Right ventricle myocardium superior (tissue), 1 donor: ENCODE measurements around the gene CNPY1. TPM values are rescaled to one million over a fixed set of nuclear protein-coding genes. Genes with fewer than 3 reads are reported as not detected.

Source experiments
- ATAC-seq: fragments of 200-7000 bp; cut with Tn5 transposase; one replicate; pipeline ENCODE4 v1.9.1; 2020; ENCODE audit warnings: mild to moderate bottlenecking; ENCODE audit not compliant: poor library complexity
- DNase-seq: peaks from one replicate; pipeline ENCODE4 v3.0.0-alpha.2; 2020
- intact Hi-C: fragments of 100-400 bp; cut with DNase I; formaldehyde crosslinking; loops from one replicate; pipeline ENCODE4 v1.11.2; 2022
- total RNA-seq: library from RNA; stranded (reverse); fragmentation: NEBNext Ultra II Directional; extraction: Animal tissue kit (Norgen Biotek cat#: 25700); gene quantifications from one replicate; pipeline ENCODE4 v1.2.1, GENCODE V29; 2021
- donor health status: DM: no; HTN: yes; CAD: no; lungs with severe emphysema.

The CNPY1 gene
- total RNA-seq, 1 donor from 2014 or later, result not detected

DNA sequence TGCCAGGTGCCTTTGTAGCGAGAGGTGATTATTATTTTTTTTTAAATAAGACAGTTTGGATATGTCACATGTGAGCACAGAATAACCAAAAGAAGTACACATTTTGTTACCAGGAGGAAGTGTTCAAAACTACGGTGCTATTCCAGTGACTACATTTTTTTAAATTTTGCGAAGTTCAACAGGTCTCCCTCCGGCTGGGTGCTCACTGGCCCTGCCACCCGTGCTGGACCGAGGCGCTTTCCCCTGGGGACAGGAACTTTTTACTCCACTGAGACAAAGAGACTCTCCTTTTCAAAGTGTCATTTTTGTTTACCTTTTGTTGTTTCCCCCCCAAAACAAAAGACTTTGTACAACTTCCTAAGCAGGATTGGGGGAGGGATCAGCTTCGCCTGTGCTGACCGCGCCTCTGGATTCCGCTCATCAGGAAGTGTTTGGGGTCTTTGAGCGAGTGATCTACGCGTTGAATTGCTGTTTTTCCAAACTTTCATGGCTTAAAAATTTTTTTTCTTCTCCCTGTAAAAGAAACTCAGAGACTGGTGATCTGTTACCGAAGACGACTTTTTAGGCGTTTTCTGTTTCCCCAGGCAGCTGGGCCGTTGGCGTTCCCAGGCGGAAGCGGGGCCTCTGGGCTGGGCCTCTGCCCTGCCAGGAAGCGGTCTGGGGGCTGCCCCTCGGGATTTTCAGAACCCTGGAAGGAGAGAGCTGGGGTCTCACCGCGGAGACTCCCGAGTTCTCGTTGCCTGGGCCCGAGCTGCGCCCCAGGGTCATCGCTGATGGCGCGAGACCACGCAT lies 81.2 kb downstream of the CNPY1 start:
- intact Hi-C loops, result no loop called here
- no peak for ATAC-seq
- DNase-seq, result no peak

DNA sequence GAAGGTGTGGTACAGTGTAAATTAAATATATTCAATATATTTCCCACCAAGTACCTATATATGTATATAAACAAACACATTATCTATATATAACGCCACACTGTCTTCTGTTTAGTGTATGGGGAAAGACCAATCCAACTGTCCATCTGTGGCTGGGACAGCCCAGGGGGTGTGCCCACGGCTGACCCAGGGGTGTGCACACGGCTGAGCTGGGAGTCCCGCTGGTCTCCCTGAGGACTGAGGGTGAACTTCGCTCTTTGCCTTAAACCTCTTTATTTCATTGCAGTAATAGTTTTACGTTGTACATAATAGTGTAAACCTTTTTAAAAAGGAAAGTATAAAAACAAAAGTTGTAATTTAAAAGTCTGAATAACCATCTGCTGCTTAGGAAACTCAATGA lies 82.2 kb downstream of the CNPY1 start:
- intact Hi-C loops, result no loop called here
- DNase-seq, result no peak
- no peak for ATAC-seq

DNA sequence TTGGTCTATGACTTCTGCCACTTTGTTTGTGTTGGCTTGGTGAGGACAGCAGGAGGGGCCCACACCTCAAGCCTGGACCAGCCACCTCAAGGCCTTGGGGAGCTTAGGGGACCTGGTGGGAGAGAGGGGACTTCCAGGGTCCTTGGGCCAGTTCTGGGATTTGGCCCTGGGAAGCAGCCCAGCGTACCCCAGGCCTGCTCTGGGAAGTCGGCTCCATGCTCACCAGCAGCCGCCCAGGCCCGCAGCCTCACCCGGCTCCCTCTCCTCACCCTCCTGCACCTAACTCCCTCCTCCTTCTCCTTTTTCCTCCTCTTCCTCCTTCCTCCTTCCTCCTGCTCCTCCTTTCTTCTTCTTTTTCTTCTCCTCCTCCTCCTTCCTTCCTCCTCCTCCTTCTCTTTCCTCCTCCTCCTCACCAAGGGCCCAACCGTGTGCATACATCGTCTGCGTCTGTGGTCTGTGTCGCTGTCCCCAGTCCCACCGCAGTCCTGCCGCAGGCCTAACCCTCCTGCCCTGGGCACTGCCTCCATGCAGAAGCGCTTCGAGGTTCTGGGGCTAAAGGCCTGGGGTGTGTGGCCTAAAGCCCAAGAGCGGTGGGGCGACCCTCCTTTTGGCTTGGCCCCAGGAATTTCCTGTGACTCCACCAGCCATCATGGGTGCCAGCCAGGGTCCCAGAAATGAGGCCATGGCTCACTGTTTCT lies 83.1 kb downstream of the CNPY1 start:
- no peak for DNase-seq
- intact Hi-C loops, result no loop called here
- no peak for ATAC-seq

DNA sequence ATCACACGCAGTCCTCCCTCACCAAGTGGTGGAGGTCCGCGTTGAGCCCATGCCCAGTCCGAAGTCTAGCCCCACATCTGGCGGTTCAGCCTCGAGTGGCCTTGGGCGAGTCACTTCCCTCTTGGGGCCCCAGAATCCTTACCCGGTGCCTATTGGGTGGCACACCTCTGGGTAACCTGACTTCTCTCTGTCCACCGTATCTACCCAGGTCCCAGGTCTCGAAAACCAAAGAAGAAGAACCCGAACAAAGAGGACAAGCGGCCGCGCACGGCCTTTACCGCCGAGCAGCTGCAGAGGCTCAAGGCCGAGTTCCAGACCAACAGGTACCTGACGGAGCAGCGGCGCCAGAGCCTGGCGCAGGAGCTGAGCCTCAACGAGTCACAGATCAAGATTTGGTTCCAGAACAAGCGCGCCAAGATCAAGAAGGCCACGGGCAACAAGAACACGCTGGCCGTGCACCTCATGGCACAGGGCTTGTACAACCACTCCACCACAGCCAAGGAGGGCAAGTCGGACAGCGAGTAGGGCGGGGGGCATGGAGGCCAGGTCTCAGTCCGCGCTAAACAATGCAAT lies 84.1 kb downstream of the CNPY1 start:
- intact Hi-C loops, result no loop called here

DNA sequence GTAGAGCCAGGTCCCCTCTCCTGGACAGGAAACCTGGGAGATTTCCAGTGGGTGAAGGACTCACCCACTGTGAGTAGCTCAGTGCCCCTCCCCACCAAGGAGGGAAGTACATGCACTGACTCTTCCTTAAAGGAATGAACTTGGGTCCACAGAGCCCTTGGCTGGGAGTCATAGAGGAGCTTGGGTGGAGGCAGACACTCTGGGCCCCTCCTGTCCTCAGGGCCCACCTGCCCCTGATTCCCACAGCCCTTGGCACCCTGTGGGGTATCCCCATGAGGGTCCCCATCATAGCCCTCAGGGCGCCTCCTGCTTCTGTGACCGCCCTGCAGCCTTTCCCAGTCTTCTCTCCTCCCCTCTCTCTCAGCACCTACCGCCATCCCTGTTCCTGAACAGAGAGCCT lies 84.7 kb downstream of the CNPY1 start:
- DNase-seq (no peak), ATAC-seq (no peak)
- intact Hi-C loops, result no loop called here

More for the DNA sequence above, 84.1 kb downstream of the CNPY1 start:
- no peak for DNase-seq
- ATAC-seq, result no peak

DNA sequence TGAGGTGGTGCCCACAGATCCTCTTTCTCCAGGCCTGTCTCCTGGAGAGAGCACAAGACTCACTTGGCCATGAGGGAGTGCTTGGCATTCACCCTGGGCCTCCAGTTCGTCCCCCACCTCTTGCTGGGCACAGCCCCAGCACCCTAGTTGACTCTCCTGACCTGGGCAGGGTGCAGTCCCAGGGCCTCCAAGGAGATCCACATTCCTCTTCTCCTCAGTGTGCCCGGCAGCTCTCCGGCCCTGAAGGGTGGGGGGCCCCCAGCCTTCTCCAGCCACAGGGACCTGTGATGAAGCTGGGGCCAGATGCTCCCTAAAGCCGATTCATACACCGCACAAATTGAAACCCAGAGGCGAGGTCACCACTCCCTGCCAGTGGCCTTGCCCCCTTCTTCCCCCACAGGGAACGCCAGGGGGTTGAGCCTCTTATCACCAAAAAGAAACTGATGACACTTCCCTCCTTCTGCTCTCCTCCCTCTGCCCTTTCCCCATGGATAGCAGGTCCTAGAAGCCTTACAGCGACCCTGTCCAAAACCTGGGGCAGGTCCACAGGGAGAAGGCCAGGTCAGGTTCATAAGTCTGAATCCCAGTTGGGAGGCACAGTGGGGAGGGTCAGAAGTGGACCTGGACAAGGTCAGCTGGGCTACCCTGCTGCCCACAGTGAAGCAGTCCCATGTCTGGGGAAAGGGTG lies 85.3 kb downstream of the CNPY1 start:
- no peak for ATAC-seq
- intact Hi-C loops, result no loop called here
- DNase-seq, result no peak

DNA sequence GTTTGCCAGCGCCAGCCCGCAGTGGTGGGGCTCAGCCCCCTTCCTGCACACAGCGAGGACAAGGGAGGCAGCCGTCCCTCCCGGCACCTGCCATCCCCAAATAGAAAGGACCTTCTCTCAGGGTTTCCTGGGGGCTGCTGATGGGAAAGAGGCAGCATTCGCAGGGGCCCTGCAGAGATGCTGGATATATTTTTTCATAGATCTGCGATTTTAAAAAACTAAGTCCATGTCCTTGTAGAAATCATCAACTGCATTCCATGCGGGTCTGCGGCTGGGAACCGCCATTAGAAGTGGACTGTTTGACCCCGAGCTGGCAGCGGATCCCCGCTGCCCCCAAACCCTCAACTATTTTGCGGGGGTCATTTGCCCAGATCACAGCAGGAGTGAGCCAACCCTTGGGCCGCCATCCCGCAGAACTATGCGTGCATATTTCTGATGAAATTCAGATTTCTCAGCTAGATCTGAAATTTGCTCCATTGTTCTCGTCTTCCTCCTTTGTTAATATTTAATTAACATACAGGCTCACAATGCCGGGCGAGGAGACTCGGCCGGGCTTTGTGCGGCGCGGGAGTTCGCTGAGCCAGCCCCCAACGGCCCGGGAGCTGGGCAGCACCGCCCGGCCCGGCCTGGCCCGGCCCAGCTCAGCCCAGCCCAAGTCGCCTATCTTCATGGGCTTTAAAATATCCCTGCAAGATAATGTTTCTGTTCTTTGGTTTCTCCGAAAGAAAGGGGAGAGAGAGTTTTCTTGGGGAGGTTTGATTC lies 86.5 kb downstream of the CNPY1 start:
- no peak for ATAC-seq
- no peak for DNase-seq
- intact Hi-C loops, result no loop called here

DNA sequence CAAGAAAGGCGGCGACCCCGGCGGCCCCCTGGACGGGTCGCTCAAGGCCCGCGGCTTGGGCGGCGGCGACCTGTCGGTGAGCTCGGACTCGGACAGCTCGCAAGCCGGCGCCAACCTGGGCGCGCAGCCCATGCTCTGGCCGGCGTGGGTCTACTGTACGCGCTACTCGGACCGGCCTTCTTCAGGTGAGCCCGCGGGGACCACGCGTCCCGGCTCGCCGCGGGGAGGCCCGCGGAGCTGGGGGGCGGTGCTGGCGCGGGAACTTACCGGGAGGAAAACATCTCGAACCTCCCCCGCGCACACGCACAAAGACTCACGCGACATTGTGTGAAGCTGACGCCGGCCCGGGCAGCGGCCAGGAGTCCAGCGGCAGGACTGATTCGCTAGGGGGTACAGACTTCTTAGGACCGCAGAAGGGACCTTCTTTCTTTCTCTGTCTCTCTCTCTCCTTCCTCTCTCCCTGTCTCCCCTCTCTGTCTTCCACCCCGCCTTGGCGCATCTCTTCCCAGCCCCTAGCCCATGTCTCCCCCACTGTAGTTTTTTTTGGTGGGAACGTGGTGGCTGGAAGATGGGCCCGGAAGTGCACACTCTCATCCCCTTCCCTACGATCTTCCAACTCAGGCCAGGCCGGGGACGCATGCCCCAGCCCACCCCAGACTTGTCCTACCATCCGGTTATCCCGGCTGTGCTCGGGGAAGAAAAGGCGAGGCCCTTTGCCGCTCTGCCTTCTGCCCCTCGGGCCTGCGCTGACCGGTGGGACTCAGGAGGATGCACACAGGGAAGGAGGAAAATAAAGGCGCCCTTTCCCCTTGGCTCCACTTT lies 87.3 kb downstream of the CNPY1 start:
- no peak for ATAC-seq
- DNase-seq, result no peak
- intact Hi-C loops, result no loop called here

DNA sequence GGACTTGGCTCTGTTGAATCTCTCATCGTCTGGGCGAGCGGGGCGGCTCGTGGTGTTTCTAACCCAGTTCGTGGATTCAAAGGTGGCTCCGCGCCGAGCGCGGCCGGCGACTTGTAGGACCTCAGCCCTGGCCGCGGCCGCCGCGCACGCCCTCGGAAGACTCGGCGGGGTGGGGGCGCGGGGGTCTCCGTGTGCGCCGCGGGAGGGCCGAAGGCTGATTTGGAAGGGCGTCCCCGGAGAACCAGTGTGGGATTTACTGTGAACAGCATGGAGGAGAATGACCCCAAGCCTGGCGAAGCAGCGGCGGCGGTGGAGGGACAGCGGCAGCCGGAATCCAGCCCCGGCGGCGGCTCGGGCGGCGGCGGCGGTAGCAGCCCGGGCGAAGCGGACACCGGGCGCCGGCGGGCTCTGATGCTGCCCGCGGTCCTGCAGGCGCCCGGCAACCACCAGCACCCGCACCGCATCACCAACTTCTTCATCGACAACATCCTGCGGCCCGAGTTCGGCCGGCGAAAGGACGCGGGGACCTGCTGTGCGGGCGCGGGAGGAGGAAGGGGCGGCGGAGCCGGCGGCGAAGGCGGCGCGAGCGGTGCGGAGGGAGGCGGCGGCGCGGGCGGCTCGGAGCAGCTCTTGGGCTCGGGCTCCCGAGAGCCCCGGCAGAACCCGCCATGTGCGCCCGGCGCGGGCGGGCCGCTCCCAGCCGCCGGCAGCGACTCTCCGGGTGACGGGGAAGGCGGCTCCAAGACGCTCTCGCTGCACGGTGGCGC lies 88.1 kb downstream of the CNPY1 start, which contains the start of gene EN2:
EN2 (plus strand) TSS at position 19 of the 767 bp plus-strand sequence; CDS start at position 268, 249 bp downstream.
- no peak for DNase-seq
- intact Hi-C loops, result no loop called here
- ATAC-seq, result no peak

DNA sequence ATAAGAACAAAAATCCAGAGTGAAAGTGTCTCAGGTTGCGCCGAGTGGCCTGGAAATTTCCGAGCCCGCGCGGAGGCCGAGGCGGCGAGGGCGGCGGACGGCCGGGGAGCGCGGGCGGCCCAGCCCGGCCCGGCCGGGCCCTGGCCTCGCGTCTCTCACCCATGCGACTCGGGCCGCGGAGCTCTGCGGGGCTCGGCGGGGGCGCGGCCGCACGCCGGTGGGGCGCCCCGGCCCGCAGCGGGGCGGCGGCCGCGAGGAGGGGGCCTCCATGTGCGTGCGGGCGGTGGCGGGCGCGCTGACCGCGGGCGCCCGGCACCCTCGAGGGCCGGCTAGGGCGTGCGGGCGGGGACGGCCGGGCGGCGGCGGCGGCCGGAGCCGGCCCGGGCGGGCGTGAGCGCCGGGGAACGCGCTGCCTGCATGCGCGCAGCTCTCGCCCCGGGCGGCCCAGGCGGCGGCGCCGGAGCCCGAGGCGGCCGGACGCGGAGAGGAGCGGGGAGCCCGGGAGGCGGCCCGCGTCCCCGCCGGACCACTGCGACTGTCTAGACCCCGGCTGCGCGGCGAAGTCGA lies 88.7 kb downstream of the CNPY1 start:
- ATAC-seq, result no peak
- DNase-seq, result no peak
- intact Hi-C loops, result no loop called here

DNA sequence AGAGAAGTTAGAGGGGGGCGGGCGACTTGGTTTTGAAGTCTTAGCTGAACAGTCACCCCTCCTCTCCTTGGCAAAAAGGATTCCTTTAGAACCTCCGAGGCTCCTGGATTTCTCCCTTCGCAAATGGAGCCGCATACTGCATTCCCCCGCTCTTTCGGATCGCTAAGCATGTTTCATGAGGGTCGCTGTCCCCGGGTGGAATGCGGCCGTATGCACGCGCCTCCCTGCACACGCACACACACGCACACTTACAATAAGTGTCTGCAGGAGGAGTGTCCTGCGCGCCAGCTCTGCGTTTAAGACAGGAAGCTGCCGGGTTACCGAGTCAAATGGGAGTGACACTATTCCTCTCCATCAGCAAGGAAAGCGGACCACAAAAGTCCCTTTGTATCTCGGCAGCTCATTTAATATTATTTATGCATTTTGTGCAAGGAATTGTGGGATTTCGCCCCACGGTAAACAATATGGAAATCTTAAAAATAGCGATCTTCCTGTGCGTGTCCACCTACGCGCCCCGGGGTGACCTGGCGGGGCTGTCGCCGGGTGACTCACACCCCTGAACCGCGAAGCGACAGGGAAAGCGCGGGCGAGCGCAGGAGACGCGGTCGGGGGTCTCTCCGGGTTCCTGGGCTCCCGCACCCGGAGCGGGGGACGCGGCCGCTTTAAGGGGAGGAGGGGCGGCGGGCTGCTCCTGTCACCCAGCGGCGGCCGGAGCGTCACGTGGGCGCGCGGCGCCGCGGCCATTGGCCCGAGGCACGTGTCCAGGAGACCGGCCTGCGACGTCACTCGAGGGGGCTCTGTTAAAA lies 89.4 kb downstream of the CNPY1 start:
- intact Hi-C loops, result no loop called here
- ATAC-seq, result peak; percentile 95
- DNase-seq, result peak; percentile 76

DNA sequence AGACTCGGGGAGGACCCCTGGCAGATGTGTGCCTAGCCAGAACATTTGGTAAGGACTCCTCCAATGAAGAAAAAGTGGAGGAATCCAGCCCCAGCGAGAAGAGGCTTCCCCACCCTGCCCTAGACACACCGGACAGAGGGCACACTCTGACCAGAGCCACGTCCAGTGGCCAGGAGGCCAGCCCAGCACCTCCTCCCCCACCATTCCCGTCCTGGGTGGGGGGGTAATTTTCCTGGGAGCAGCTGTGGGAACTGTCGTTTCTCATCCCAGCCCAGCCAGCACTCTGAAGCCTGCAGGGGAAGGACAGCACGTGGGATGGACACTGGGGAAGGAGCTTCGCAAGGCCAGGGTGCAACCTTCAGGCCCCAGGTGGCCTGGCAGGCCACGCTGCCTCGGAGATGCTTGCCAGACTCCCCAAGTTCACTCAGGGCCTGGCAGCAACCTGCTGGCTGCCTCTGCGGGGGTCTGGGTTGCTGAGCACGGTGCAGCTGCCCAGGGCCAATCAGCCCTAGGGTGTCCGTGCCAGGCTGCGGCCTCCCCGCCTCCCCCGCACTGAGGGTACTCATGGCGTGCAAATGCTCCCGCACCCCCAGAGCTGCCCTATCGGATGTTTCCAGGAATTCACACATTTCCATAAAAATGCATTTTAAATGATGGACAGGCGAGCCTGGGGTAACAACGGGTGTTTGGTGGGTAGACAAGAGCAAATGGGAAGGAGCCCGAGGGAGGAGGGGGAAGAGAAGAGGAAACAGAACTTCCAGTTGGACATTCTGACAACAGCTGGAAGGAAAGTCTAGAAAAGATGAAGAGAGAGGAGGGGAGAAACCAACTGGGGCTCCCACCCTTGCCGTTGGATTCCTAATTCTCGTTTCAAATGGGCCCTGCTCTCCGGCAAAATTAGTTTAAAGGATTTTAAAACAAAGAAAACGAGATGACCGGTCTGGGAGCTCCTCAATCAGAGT lies 90.3 kb downstream of the CNPY1 start:
- intact Hi-C loops, result no loop called here
- DNase-seq (no peak), ATAC-seq (no peak)

DNA sequence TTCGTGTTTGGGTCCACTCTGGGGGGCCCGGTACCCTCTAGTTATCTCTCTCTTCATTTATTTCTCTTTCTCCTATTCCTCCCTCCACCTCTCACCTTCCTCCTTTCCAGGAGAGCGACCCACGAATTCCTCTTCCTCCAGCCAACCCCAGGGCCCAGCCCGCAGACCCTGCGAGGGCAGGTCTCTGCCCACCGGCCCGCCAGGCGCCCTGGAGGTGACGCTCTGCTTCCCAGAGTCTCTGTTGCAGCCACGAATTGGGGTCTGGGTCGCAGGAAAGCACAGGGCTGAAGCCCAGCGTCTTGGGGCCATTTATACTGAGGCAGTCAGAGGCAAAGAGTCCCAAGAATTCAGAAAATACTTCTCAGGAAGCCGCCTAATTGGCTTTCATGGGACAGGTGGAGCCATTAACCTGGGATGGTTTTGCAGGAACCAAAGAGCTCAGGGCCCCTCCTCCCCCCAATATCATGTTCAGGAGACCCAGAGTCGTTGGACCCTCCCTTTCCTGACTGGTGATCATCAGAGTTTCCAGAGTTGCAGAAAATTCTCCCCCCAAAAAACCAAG lies 91.1 kb downstream of the CNPY1 start:
- ATAC-seq (no peak), DNase-seq (no peak)
- intact Hi-C loops, result no loop called here

DNA sequence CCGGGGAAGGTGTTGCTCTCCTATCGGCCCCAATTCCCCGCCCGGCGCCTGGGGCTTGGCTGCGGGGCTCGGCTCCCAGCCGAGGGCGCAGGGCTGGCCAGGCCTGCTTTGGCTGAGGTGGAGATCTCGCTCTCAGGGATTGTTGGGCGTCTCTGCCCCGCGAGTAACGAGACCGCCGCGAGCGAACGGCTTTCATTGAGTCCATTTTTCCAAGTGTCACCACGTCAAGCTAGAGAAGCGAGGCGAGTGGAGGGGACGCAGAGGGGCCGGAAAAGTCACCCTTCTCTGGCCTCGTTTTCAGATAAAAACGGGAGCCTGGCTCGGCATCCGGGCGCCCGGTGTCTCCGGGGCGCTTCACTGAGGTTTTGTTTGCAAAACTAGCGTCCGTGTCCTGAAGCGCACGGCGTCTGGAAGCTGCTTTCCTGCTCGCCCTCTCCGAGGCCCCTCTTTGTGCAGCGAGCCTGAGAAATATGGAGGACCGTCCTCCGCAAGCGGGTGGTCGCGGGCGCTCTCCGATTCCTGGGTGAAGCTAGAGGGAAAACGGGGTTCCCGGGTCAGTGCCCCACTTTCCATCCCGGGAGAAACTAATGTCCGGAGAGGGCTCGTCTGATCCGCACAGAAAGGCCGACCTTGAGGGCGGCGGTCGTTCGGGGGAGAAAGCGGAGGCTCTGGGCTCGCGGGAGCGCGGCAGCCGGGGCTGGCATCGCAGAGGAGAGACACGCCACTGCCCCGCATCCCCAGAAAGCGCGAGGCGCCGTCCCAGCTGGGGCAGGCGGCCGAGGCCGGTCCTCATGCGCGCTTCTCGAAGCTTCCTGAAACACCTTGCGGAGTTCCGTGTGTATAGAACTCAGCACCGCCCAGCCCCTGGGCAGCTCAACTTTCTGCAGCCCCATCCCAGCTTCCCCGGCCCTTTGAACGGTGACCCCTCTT lies 91.9 kb downstream of the CNPY1 start:
- no peak for DNase-seq
- no peak for ATAC-seq
- intact Hi-C loops, result no loop called here
